Right lobe of liver (tissue), 4 donors: ENCODE measurements around the gene NCKAP5L.

Experiments
- POLR2A ChIP-seq: fragments of 450-650 bp; IDR thresholded peaks from one replicate; pipeline ENCODE4 v1.6.1; 2017; ENCODE audit warnings: antibody characterized with exemption, mild to moderate bottlenecking
- TF ChIP-seq, protein P1 (sequence below), 4 donors: fragments of 200-600 bp in 3 of 4; fragments of 450-650 bp in 1 of 4; IDR thresholded peaks; one replicate each; pipeline versions ENCODE4 v1.5.1 to v1.8.0; 2016 to 2022; ENCODE audit warnings: antibody characterized with exemption in 4 of 4, mild to moderate bottlenecking in 2 of 4
- donor health status: DM: no; HTN: no; CAD: no.
- donor health status: DM: no; HTN: no; CAD: no.
- donor health status: DM: no; HTN: yes; CAD: no.

GRCh38 chr12:49847161-49847560 is 18.9 kb upstream of the NCKAP5L start:
- TF ChIP-seq POLR2A: no peak
- TF ChIP-seq, protein P1, sequence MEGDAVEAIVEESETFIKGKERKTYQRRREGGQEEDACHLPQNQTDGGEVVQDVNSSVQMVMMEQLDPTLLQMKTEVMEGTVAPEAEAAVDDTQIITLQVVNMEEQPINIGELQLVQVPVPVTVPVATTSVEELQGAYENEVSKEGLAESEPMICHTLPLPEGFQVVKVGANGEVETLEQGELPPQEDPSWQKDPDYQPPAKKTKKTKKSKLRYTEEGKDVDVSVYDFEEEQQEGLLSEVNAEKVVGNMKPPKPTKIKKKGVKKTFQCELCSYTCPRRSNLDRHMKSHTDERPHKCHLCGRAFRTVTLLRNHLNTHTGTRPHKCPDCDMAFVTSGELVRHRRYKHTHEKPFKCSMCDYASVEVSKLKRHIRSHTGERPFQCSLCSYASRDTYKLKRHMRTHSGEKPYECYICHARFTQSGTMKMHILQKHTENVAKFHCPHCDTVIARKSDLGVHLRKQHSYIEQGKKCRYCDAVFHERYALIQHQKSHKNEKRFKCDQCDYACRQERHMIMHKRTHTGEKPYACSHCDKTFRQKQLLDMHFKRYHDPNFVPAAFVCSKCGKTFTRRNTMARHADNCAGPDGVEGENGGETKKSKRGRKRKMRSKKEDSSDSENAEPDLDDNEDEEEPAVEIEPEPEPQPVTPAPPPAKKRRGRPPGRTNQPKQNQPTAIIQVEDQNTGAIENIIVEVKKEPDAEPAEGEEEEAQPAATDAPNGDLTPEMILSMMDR (IDR thresholded peaks at IDR 0.05): no peak
